Body of pancreas (tissue), 4 donors: ENCODE results near the gene PATJ. TPM values are rescaled to one million over a fixed set of nuclear protein-coding genes. Genes with fewer than 3 reads are reported as not detected.
A peak's percentile ranks its signal among the peaks of the same experiment; 100 is the strongest.

ENCODE experiments used
- ATAC-seq: fragments of 150-250 bp; one replicate; pipeline ENCODE4 v1.9.1; 2016
- DNase-seq, 4 donors: peaks; one replicate each; pipeline ENCODE4 v3.0.0-alpha.2; 2019
- H3K27ac ChIP-seq, 4 donors: fragments of 200-600 bp; sonication (generic); 1 replicate in 3 of 4; 2 replicates in 1 of 4; pipeline versions ENCODE4 v1.5.1 to v1.6.1; 2016 to 2019; ENCODE audit warnings: mild to moderate bottlenecking in 1 of 4, mixed read lengths in 1 of 4, moderate library complexity in 1 of 4
- H3K27me3 ChIP-seq, 2 donors: fragments of 200-600 bp; sonication (generic); one replicate each; pipeline ENCODE4 v1.6.0; 2016; ENCODE audit warnings: mild to moderate bottlenecking in 1 of 2
- H3K36me3 ChIP-seq, 2 donors: fragments of 200-600 bp; sonication (generic); replicated peaks in 1 of 2; 2 replicates each; pipeline ENCODE4 v1.5.1; 2016; ENCODE audit warnings: low read depth in 2 of 2; ENCODE audit not compliant: insufficient read depth in 1 of 2
- H3K4me1 ChIP-seq: fragments of 200-600 bp; sonication (generic); one replicate; pipeline ENCODE4 v1.6.0; 2016
- H3K4me3 ChIP-seq, 2 donors: fragments of 200-600 bp; sonication (generic); 1 replicate in 1 of 2; 2 replicates in 1 of 2; pipeline ENCODE4 v1.5.1; 2016 to 2019
- H3K9me3 ChIP-seq, 3 donors: fragments of 200-600 bp; sonication (generic); 1 replicate in 2 of 3; 2 replicates in 1 of 3; pipeline ENCODE4 v1.5.1; 2016
- CTCF ChIP-seq, 7 experiments: fragments of 450-650 bp in 4 of 7; fragments of 200-600 bp in 3 of 7; sonication (generic) in 3 of 7; IDR thresholded peaks; one replicate each; pipeline ENCODE4 v1.5.1; 2016 to 2019; ENCODE audit warnings: antibody characterized with exemption in 7 of 7
- POLR2A ChIP-seq, 3 donors: fragments of 450-650 bp; IDR thresholded peaks; one replicate each; pipeline ENCODE4 v1.6.1; 2016; ENCODE audit warnings: antibody characterized with exemption in 3 of 3, mild to moderate bottlenecking in 2 of 3
- WGBS, 2 donors: methylation state at CpG; one replicate each; pipeline ENCODE4 v1.1.5; 2017; 5-methylcytosine and 5-hydroxymethylcytosine counted together
- intact Hi-C: fragments of 100-400 bp; cut with DNase I; formaldehyde crosslinking; loops from one replicate; pipeline ENCODE4 v1.15.1; 2023
- total RNA-seq, 2 donors: library from RNA; depleted of rRNA; stranded (reverse); fragments of >200 nt; gene quantifications; one replicate each; pipeline ENCODE4 v1.1.0, GENCODE V29; 2016

Gene PATJ
- total RNA-seq, 2 donors from 2014 or later = 54.2 to 72.5 TPM

GRCh38 chr1:62100442-62100841 lies 358.2 kb downstream of the PATJ start:
- TF ChIP-seq POLR2A (IDR thresholded peaks at IDR 0.05) (no peak), CTCF (IDR thresholded peaks at IDR 0.05) (no peak)
- Histone ChIP-seq H3K4me3 (no peak overlapping the region), H3K27me3 (no peaks in the 10 kb centered on the region), H3K27ac (no peak overlapping the region), H3K9me3 (no peaks in the 10 kb centered on the region), H3K36me3 (peaks cover 0 to 3% of the 10 kb centered on the region in 2 donors), H3K4me1 (no peaks in the 10 kb centered on the region)
- DNase-seq (no peak), ATAC-seq (no peak)
- WGBS, 2 donors = 92 to 100% methylated on average over 2 of the region's 2 CpGs
- intact Hi-C loops = no loop called here

- H3K27ac ChIP-seq = no peak overlapping the region
- WGBS, 2 donors = 96 to 97% methylated on average over 3 of the region's 3 CpGs
- ATAC-seq (no peak), DNase-seq (no peak)
- no peaks in the 10 kb centered on the region for H3K4me1 ChIP-seq
- H3K4me3 ChIP-seq = no peak overlapping the region
- no peaks in the 10 kb centered on the region for H3K9me3 ChIP-seq
- intact Hi-C loops = no loop called here
- TF ChIP-seq CTCF (IDR thresholded peaks at IDR 0.05) (no peak), POLR2A (IDR thresholded peaks at IDR 0.05) (no peak)
- H3K36me3 ChIP-seq = no peaks in the 10 kb centered on the region
- H3K27me3 ChIP-seq = no peaks in the 10 kb centered on the region
Measured at GRCh38 chr1:62103846-62104245, 361.6 kb downstream of the PATJ start.

GRCh38 chr1:62107923-62108322 lies 365.6 kb downstream of the PATJ start:
- no peak for TF ChIP-seq POLR2A (IDR thresholded peaks at IDR 0.05)
- no peak for TF ChIP-seq CTCF (IDR thresholded peaks at IDR 0.05)
- no peak overlapping the region for H3K27ac ChIP-seq
- no peaks in the 10 kb centered on the region for H3K4me1 ChIP-seq
- no peak for DNase-seq
- ATAC-seq = no peak
- intact Hi-C loops = no loop called here
- H3K36me3 ChIP-seq = no peaks in the 10 kb centered on the region
- no peaks in the 10 kb centered on the region for H3K27me3 ChIP-seq
- H3K9me3 ChIP-seq = no peaks in the 10 kb centered on the region
- 46 to 50% methylated on average over 1 of the region's 1 CpG for WGBS, 2 donors
- H3K4me3 ChIP-seq = no peak overlapping the region

GRCh38 chr1:62109124-62109523 lies 366.8 kb downstream of the PATJ start:
- TF ChIP-seq POLR2A (IDR thresholded peaks at IDR 0.05) (no peak), CTCF (IDR thresholded peaks at IDR 0.05) (no peak)
- Histone ChIP-seq H3K36me3 (no peaks in the 10 kb centered on the region), H3K9me3 (no peaks in the 10 kb centered on the region), H3K27ac (no peak overlapping the region), H3K4me1 (no peaks in the 10 kb centered on the region), H3K27me3 (no peaks in the 10 kb centered on the region), H3K4me3 (no peak overlapping the region)
- DNase-seq (no peak), ATAC-seq (no peak)
- intact Hi-C loops = no loop called here
- WGBS, 2 donors = 82 to 91% methylated on average over 5 of the region's 5 CpGs

GRCh38 chr1:62110198-62110817 lies 368.0 kb downstream of the PATJ start:
- 87 to 89% methylated on average over 10 to 11 of the region's 11 CpGs for WGBS, 2 donors
- intact Hi-C loops = no loop called here
- no peak for TF ChIP-seq POLR2A (IDR thresholded peaks at IDR 0.05)
- H3K4me3 ChIP-seq = no peak overlapping the region
- no peaks in the 10 kb centered on the region for H3K36me3 ChIP-seq
- ATAC-seq = no peak
- no peaks in the 10 kb centered on the region for H3K4me1 ChIP-seq
- peak in 1 of 4 donors; percentile 4 for DNase-seq
- no peak overlapping the region for H3K27ac ChIP-seq
- H3K9me3 ChIP-seq = no peaks in the 10 kb centered on the region
- H3K27me3 ChIP-seq = no peaks in the 10 kb centered on the region
